Measurements from ENCODE around the gene FSIP1.

DNA sequence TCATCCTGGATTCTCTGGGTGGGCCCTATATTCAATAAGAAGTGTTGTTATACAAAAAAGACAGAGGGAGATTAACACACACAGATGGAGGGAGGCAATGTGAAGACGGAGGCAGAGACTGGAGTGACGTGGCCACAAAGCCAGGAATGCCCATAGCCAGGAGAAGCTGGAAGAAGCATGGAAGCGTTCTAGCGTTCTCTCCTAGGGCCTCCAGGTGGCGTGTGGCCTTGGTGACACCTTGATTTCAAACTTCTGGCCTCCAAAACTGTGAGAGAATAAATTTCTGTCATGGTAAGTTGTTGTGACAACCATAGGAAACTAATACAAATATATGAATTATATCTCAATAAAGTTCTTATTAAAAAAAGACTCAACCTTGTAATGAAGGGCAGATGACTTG, 180.5 kb downstream of the FSIP1 start:
- TF ChIP-seq CTCF (IDR thresholded peaks at IDR 0.05) (no peak), POLR2A (IDR thresholded peaks at IDR 0.05) (no peak)

Measured in lower leg skin (tissue), 3 donors.